GM18951 (cell line): ENCODE results near the gene TMEM72.

Experiments used
- POLR2A ChIP-seq: IDR thresholded peaks from 4 replicates; pipeline ENCODE4 v1.6.1; 2011; ENCODE audit warnings: mild to moderate bottlenecking; ENCODE audit not compliant: insufficient read length, insufficient read depth; ENCODE audit errors: extremely low read depth
- in situ Hi-C: fragments of 300-500 bp; cut with MboI; formaldehyde crosslinking; loops from one replicate; pipeline ENCODE4 v1.12.0; 2022; ENCODE audit warnings: low sequenced_read_pairs, mixed read lengths, inconsistent platforms; ENCODE audit not compliant: unreplicated experiment

The TMEM72 gene

GRCh38 chr10:44913350-44914081, 2.4 kb downstream of the TMEM72 start:
- in situ Hi-C loops, result no loop called here
- TF ChIP-seq POLR2A, result no peak

GRCh38 chr10:44914891-44915290, 3.8 kb downstream of the TMEM72 start:
- TF ChIP-seq POLR2A, result no peak
- in situ Hi-C loops, result no loop called here

GRCh38 chr10:44916429-44916828, 5.3 kb downstream of the TMEM72 start:
- in situ Hi-C loops, result no loop called here

GRCh38 chr10:44917848-44918247, 6.7 kb downstream of the TMEM72 start:
- in situ Hi-C loops, result no loop called here
- no peak for TF ChIP-seq POLR2A

More at GRCh38 chr10:44916429-44916828, 5.3 kb downstream of the TMEM72 start:
- TF ChIP-seq POLR2A, result no peak

GRCh38 chr10:44920252-44920651, 9.1 kb downstream of the TMEM72 start:
- no peak for TF ChIP-seq POLR2A
- in situ Hi-C loops, result no loop called here

GRCh38 chr10:44921061-44921460, 9.9 kb downstream of the TMEM72 start:
- no peak for TF ChIP-seq POLR2A
- in situ Hi-C loops, result no loop called here

GRCh38 chr10:44921506-44921905, 10.4 kb downstream of the TMEM72 start:
- TF ChIP-seq POLR2A, result no peak
- in situ Hi-C loops, result no loop called here

GRCh38 chr10:44922021-44922420, 10.9 kb downstream of the TMEM72 start:
- TF ChIP-seq POLR2A, result no peak
- in situ Hi-C loops, result no loop called here

GRCh38 chr10:44922796-44923545, 11.8 kb downstream of the TMEM72 start:
- TF ChIP-seq POLR2A, result no peak
- in situ Hi-C loops, result no loop called here

- in situ Hi-C loops, result no loop called here
- no peak for TF ChIP-seq POLR2A
Observed at GRCh38 chr10:44923611-44924010, 12.5 kb downstream of the TMEM72 start.

GRCh38 chr10:44924261-44925040, 13.3 kb downstream of the TMEM72 start:
- in situ Hi-C loops, result no loop called here
- no peak for TF ChIP-seq POLR2A

- in situ Hi-C loops, result no loop called here
- no peak for TF ChIP-seq POLR2A
Observed at GRCh38 chr10:44925224-44925623, 14.1 kb downstream of the TMEM72 start.
